GM19463 (cell line): Measurements from ENCODE around the gene KIF3B.
"Not testable (repeated sequence)": the region's sequence is repeated elsewhere in the genome, so short reads cannot be mapped to it uniquely, and the experiment has no call there.

Source experiments
- ATAC-seq: cut with Tn5 transposase; IDR thresholded peaks from one replicate; pipeline ENCODE4 v1.9.1; 2021; ENCODE audit warnings: mild to moderate bottlenecking, moderate library complexity; ENCODE audit not compliant: unreplicated experiment

Gene KIF3B

GRCh38 chr20:32292548-32292947 lies 15.1 kb downstream of the KIF3B start:
- ATAC-seq, result no peak

GRCh38 chr20:32294071-32294470 lies 16.6 kb downstream of the KIF3B start:
- ATAC-seq, result no peak

GRCh38 chr20:32296412-32296811 lies 19.0 kb downstream of the KIF3B start:
- ATAC-seq, result no peak

GRCh38 chr20:32296819-32297420 lies 19.5 kb downstream of the KIF3B start:
- no peak for ATAC-seq

GRCh38 chr20:32297439-32297838 lies 20.0 kb downstream of the KIF3B start:
- ATAC-seq, result no peak

- no peak for ATAC-seq
These were observed 23.2 kb downstream of the KIF3B start for GRCh38 chr20:32300647-32301046.

- ATAC-seq, result no peak
These were observed 24.5 kb downstream of the KIF3B start for GRCh38 chr20:32301719-32302506.

GRCh38 chr20:32302507-32302872 lies 25.0 kb downstream of the KIF3B start:
- ATAC-seq, result no peak

- ATAC-seq, result no peak
These were observed 26.8 kb downstream of the KIF3B start for GRCh38 chr20:32304131-32304746.

- no peak for ATAC-seq
These were observed 35.4 kb downstream of the KIF3B start for GRCh38 chr20:32312718-32313424.

GRCh38 chr20:32314768-32315167 lies 37.3 kb downstream of the KIF3B start:
- ATAC-seq, result no peak

GRCh38 chr20:32315399-32315798 lies 37.9 kb downstream of the KIF3B start:
- no peak for ATAC-seq

GRCh38 chr20:32315891-32316290 lies 38.4 kb downstream of the KIF3B start:
- no peak for ATAC-seq

- ATAC-seq, result no peak
These were observed 39.2 kb downstream of the KIF3B start for GRCh38 chr20:32316667-32317066.

GRCh38 chr20:32319100-32319499 lies 41.6 kb downstream of the KIF3B start:
- ATAC-seq, result no peak

- ATAC-seq, result no peak
These were observed 42.9 kb downstream of the KIF3B start for GRCh38 chr20:32320305-32320704.

GRCh38 chr20:32321390-32321789 lies 43.9 kb downstream of the KIF3B start:
- no peak for ATAC-seq

GRCh38 chr20:32322260-32322659 lies 44.8 kb downstream of the KIF3B start:
- not testable (repeated sequence) for ATAC-seq

- ATAC-seq, result not testable (repeated sequence)
These were observed 46.3 kb downstream of the KIF3B start for GRCh38 chr20:32323761-32324160.

GRCh38 chr20:32325706-32326503 lies 48.5 kb downstream of the KIF3B start:
- ATAC-seq, result no peak

- no peak for ATAC-seq
These were observed 49.0 kb downstream of the KIF3B start for GRCh38 chr20:32326504-32326845.
